KOPT-K1 (cell line): Measurements from ENCODE around the gene NEUROD2.

Experiments
- H3K27ac ChIP-seq: fragments of 200-600 bp; sonication (generic); 2 replicates; pipeline ENCODE4 v1.5.1; 2016; ENCODE audit warnings: antibody characterized with exemption, mild to moderate bottlenecking, low read depth, low read length; ENCODE audit not compliant: poor library complexity, severe bottlenecking
- H3K36me3 ChIP-seq: fragments of 200-600 bp; sonication (generic); 2 replicates; pipeline ENCODE4 v1.5.1; 2017; ENCODE audit warnings: antibody characterized with exemption, mild to moderate bottlenecking, low read length, moderate library complexity; ENCODE audit not compliant: insufficient read depth
- H3K9me3 ChIP-seq: fragments of 200-600 bp; sonication (generic); 2 replicates; pipeline ENCODE4 v1.5.1; 2017; ENCODE audit warnings: antibody characterized with exemption, low read length, mild to moderate bottlenecking; ENCODE audit not compliant: insufficient read depth, poor library complexity, severe bottlenecking

NEUROD2 gene

DNA sequence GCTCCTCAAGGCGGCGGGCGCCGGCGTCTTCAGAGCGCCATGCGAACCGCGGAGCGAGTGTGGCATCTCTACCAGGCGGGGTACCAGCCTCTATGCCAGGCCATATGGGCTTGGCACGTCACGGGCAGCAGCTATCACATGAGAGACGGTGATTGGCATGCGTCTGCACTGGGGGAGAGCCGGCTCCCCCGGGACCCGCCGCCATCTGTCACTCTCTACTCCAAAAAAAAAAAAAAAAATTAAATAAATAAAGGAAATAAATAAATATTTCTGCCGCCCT is at the start of gene NEUROD2:
Gene NEUROD2, minus strand, starts transcription at position 70 of the 280 bp plus-strand sequence. CDS start 1,321 bp downstream, outside the sequence.
- no peak within 1 kb of the TSS for H3K27ac ChIP-seq
- no peaks in the 10 kb centered on the region for H3K36me3 ChIP-seq

DNA sequence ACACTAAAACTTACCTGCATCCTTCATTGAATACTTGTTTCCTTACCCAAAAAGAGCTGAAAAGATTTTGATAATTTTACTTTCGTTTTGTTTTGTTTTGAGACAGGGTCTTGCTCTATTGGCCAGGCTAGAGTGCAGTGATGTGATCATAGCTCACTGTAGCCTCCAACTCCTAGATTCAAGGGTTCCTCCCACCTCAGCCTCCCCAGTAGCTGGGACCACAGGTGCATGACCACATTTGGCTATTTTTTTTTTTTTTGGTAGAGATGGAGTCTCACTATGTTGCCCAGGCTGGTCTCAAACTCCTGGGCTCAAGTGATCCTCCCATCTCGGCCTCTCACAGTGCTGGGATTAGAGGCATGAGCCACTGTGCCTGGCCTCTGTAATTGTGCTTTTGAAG is 47.4 kb upstream of the NEUROD2 start:
- Histone ChIP-seq H3K9me3 (no peaks in the 10 kb centered on the region), H3K36me3 (peaks cover 70% of the 10 kb centered on the region), H3K27ac (no peak overlapping the region)

More for the DNA sequence above, at the start of gene NEUROD2:
- H3K9me3 ChIP-seq = no peaks in the 10 kb centered on the region

DNA sequence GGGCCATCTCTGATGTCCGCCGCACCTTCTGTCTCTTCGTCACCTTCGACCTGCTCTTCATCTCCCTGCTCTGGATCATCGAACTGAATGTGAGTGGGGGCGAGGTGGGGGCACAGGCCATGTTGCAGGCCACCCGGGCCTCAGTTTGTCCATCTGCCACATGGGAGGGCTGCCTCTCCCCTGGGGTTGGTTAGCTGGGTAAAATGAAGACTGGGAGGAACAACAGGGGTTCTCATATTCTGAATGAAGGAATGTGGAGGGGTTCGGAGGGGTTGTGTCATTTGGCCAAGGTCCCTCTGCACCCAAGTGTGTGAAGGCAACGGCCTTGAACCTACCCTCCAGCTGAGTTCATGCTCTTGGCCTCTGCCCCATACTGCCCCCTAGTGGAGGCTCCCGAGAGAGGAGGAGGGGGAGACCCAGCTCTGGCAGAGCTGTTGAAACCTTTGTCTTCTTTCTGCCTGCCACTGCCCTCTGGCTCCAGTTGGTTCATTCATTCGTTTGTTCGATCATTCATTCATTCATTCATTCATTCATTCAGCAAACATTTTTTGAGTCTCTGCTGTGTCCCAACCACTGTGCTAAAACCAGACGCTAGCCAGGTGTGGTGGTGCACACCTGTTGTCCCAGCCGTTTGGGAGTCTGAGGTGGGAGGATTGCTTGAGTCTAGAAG is 46.1 kb upstream of the NEUROD2 start:
- Histone ChIP-seq H3K27ac (no peak overlapping the region), H3K9me3 (no peaks in the 10 kb centered on the region), H3K36me3 (peaks cover 66% of the 10 kb centered on the region)

DNA sequence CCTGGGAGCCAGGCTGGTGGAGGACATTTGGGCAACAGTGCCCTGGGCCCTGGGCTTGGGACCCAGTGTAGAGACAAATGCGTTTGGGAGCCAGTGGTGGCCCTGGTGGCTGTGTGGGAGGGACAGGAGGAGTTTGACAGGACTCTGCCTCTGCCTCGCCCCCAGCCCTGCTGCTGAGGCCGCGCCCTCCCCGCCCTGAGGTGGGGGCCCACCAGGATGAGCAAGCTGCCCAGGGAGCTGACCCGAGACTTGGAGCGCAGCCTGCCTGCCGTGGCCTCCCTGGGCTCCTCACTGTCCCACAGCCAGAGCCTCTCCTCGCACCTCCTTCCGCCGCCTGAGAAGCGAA is 45.6 kb upstream of the NEUROD2 start:
- H3K36me3 ChIP-seq = peaks cover 62% of the 10 kb centered on the region
- H3K9me3 ChIP-seq = no peaks in the 10 kb centered on the region
- H3K27ac ChIP-seq = no peak overlapping the region

DNA sequence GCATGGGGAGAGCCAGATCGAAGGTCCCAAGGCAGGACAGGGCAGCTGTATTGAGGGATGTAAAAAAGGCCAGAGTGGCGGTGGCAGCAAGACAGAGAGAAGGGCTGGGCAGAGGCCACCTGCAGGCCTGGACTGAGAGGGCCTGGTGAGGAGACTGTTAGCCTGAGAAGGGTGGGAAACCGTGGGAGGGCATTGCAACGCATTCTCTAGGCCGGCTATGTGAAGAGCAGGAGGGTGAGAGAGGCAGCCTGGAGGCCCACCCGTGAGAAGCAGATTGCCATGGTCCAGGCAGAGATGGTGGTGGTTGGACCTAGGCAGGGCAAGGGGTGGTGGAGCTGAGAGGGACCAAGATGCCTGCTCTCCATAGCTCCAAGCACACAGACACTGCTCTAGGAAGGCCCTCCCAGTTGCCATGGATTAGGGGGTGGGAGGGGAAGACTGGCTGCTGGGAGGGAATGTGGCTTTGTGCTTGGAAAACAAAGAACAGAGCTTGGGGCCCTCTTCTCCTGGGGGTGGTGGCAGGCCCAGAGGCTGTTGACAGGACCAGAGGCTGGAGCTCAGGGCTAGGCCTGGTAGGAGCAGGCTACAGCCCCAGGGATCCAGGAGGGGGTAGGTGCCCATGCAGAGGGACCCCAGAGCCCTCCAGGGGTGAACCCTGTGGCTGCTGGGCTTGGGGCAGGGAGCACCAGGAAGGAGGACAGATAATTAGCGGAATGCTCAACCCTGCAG is 45.0 kb upstream of the NEUROD2 start:
- peaks cover 57% of the 10 kb centered on the region for H3K36me3 ChIP-seq
- no peak overlapping the region for H3K27ac ChIP-seq
- H3K9me3 ChIP-seq = no peaks in the 10 kb centered on the region

DNA sequence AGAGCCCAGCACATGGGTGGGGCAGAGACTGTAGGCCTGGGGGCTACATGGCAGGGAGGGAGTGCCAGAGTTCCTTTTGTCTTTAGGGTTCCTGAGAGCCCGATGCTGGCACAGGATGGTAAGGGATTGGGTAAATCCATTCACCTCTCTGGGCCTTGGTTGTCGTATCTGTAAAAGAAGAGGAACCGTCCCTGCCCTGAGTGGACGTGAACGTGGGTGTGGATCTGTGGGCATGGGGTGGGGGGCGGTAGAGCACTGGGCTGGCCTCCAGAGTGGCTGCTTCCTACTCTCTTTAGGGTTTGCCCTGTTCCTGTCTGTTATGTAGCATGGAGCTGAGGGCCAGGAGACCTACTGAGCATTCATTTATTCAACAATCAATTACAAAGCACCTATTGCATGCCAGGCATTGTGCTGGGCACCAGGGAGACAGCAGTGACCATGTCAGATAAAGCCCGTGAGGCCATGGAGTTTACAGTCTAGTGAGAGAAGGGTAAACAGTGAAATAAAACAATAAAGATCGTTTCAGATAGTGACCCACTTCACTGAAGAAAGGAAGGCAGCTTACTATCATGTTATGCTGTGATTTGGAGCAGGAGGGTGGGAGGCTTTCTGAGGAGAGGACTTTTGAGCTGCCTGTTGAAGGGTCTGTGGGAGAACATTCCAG is 44.3 kb upstream of the NEUROD2 start:
- Histone ChIP-seq H3K27ac (no peak overlapping the region), H3K9me3 (no peaks in the 10 kb centered on the region), H3K36me3 (peaks cover 51% of the 10 kb centered on the region)

DNA sequence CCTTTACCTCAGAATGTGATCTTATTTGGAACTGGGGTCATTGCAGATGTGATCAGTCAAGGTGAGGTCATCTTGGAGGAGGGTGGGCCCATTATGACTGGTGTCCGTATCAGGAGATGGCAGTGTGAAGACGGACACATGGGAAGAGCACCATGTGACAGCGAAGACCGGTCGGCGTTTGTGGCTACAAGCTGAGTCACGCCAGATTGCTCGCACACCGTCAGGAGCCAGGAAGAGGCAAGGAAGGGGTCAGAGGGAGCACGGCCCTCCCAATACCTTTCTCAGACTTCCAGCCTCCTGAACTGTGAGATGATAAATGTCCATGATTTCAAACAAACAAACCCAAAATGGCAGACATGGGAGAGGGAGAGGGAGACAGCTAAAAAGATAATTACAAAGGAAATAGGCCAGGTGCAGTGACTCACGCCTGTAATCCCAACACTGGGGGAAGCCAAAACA is 42.4 kb upstream of the NEUROD2 start:
- no peaks in the 10 kb centered on the region for H3K9me3 ChIP-seq
- H3K36me3 ChIP-seq = peaks cover 35% of the 10 kb centered on the region
- H3K27ac ChIP-seq = no peak overlapping the region

DNA sequence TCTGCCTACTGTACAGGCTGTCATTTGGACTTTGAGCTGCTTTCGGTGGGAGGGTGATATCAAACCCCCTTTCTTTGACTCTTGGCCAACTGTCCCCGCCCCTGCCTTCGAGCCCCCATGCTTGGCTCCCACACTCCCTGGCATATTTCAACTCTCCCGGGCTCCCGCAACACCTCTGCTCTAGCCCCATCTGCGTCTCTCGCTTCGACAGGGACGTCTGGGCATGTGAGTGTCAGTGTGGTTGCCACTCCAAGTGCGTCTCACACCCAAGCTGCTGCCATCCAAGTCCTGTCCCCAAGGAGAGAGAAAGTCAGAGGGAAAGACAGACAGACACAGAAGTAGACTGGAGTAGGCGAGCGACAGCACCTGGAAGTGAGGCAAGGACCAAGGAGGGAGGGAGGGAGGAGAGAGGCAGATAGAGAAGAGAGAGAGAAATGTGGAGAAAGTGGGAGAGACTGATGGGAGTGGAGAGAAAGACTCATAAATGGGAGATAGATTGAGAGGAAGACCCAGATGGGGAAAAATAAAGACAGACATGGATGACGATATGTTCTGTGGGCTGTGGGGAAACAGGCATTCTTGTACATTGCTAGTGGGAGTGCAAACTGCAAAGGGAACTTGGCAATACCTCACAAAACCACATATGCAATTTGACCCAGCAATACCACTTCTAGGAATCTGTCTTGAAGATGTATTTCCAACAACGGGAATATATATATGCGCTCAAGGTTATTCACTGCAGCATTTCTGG is 41.1 kb upstream of the NEUROD2 start:
- no peaks in the 10 kb centered on the region for H3K9me3 ChIP-seq
- H3K36me3 ChIP-seq = peaks cover 23% of the 10 kb centered on the region
- H3K27ac ChIP-seq = no peak overlapping the region

DNA sequence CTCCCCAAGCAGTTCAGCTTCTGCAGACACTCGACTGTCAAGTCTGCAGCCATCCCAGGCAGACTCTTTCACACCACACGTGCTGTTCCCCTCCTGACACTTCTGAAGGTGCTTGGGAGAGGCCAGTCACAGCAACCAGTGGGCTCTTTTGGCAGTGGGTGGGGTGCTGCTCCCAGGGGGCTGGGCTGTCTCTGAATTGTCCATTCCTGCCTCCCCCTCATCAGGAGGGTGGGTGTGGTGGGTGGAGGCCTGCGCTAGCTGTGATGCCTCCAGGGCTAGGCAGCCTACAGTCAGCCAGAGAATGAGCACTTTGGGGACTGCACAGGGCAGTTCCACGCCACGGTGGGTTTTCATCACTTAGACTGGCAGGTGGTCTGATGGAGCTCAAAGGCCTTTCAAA is 39.5 kb upstream of the NEUROD2 start:
- no peaks in the 10 kb centered on the region for H3K9me3 ChIP-seq
- H3K27ac ChIP-seq = no peak overlapping the region
- peaks cover 17% of the 10 kb centered on the region for H3K36me3 ChIP-seq

DNA sequence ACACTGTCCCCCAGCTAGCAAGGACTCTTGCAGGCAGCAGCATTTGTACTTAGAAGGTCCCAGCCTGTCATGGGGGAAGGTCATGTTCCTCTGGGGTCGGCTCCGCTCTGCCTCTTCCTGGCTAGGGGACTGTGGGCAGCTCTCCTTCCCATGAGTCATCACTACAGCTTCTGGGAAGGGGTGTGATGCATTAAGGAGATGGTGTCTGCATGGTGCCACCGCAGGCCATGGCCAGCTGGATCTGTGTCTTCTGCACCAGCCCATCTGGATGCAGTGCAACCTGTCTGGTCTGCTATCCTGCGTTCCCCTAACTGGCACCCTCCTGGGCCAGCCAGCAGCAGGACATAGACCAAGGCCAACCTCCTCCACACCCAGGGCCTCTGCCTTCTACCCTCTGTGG is 35.6 kb upstream of the NEUROD2 start:
- peaks cover 18% of the 10 kb centered on the region; the same call in 1 of the 2 replicates for H3K36me3 ChIP-seq
- H3K9me3 ChIP-seq = no peaks in the 10 kb centered on the region

DNA sequence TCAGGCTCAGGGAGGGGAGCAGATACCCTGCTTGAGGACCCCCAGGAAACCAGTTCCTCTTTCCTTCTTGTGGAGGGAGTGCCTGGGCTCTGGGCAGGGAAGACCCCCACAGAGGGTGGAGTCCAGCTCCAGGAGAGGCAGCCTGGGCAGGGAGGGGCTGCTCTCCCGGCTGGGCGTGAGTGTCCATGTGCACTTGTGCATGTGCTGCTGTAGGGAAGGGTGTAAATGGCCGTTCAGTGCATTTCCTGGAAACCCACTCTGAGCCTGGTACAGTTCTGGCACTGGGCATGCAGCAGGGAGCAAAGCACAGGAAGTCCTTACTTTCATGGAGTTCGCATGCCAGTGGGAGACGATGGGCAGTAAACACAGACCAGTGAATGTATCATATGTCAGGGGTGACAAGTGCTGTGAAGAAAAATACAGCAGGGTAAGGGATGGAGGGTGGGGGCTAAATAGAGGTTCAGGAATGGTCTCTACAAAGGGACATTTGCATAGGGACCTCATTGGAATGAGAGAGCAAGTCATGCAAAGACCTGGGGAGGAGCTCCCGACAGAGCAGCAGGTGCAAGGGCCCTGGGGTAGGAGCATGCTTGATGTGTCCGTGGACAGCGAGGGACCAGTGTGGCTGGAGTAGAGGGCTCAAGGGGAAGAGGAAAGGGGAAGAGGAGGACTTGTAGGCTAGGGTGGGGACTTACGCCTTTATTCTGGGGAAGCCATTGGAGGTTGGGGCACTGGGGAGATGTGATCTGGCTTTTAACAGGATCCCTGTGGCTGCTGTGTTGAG is 34.8 kb upstream of the NEUROD2 start:
- Histone ChIP-seq H3K9me3 (no peaks in the 10 kb centered on the region), H3K36me3 (peaks cover 18% of the 10 kb centered on the region; the same call in 1 of the 2 replicates), H3K27ac (no peak overlapping the region)

More for the DNA sequence above, 35.6 kb upstream of the NEUROD2 start:
- H3K27ac ChIP-seq = no peak overlapping the region

DNA sequence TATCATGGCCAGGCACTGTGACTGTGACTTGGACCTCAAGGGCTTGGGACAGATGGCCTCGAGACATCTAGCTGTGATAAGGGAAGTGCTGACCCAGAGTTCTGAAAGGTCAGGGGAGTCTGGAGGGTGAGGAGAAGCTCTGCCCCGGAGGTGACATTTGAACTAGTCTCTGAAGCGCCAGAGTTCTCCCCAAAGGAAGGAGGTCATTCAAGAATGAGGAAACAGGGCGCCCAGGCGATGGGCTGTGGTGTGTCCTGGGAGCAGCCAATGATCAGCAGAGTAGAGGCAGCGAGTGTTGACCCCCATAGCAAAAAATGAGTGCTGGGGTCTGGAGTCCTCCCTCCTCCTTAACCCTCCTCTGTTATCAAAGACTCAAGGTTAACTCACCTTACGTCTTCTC is 34.2 kb upstream of the NEUROD2 start:
- Histone ChIP-seq H3K27ac (no peak overlapping the region), H3K36me3 (peaks cover 18% of the 10 kb centered on the region; the same call in 1 of the 2 replicates), H3K9me3 (no peaks in the 10 kb centered on the region)

DNA sequence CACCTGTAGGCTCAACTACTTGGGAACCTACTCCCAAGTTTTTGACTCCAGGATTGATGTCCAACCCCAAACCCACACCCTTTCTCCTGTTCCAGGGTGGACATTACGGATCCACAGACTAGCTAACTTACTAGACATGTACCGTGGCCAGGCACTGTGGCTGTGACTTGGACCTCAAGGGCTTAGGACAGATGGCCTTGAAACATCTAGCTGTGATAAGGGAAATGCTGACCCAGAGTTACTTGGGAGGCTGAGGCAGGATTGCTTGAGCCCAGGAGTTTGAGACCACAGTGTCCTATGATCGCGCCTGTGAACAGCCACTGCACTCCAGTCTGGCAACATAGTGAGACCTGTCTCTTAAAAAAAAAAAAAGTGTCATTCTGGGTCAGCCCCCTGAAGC is 33.4 kb upstream of the NEUROD2 start:
- Histone ChIP-seq H3K27ac (no peak overlapping the region), H3K36me3 (peaks cover 18% of the 10 kb centered on the region; the same call in 1 of the 2 replicates), H3K9me3 (no peaks in the 10 kb centered on the region)

DNA sequence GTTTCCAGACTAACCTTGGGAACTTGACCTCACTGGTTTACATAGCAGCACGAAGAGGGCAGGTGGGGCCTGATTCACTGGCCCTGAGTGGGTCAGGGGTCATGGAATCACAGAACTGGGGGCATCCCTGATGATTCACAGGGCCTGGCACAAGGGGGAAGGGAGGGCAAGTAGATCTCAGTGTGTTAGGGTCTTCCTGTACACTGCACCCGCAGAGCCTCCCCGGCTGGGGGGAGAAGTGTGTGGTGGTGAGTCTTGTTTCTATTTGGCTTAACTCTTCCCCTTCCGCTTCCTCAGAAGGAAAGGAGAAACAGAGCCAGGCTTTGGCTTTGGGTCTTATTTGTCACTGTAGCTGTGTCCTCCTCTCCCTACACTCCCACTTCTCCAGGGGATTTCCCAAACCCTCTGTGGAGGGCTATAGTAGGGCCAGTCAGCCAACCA is 32.9 kb upstream of the NEUROD2 start:
- Histone ChIP-seq H3K27ac (no peak overlapping the region), H3K9me3 (no peaks in the 10 kb centered on the region), H3K36me3 (peaks cover 18% of the 10 kb centered on the region; the same call in 1 of the 2 replicates)
